CD14-positive monocyte (primary cell): ENCODE measurements around the gene CCNA1. TPM values are rescaled to one million over a fixed set of nuclear protein-coding genes. Genes with fewer than 3 reads are reported as not detected.

Source experiments
- DNase-seq, 3 donors: peaks; one replicate each; pipeline ENCODE4 v3.0.0-alpha.2; 2011 to 2022
- H2AFZ ChIP-seq: 2 replicates; pipeline ENCODE4 v1.6.0; 2012; ENCODE audit warnings: mild to moderate bottlenecking, low read depth, low read length, inconsistent platforms; ENCODE audit not compliant: insufficient read depth, poor library complexity, severe bottlenecking
- H3K27ac ChIP-seq, 2 donors: 1 replicate in 1 of 2; 2 replicates in 1 of 2; pipeline ENCODE4 v1.5.1; 2012 to 2013; ENCODE audit warnings: low read length in 2 of 2, control low read depth in 1 of 2, inconsistent platforms in 1 of 2, low read depth in 1 of 2, mild to moderate bottlenecking in 1 of 2
- H3K27me3 ChIP-seq, 2 donors: one replicate each; pipeline versions ENCODE4 v1.6.0 to v1.6.1; 2011 to 2013; ENCODE audit warnings: low read length in 2 of 2; ENCODE audit not compliant: control insufficient read depth in 2 of 2, insufficient read depth in 2 of 2
- H3K36me3 ChIP-seq, 2 donors: replicated peaks in 1 of 2; 1 replicate in 1 of 2; 2 replicates in 1 of 2; pipeline versions ENCODE4 v1.5.1 to v1.6.1; 2012 to 2013; ENCODE audit warnings: low read length in 2 of 2, control low read depth in 1 of 2, inconsistent platforms in 1 of 2, mild to moderate bottlenecking in 1 of 2; ENCODE audit not compliant: insufficient read depth in 2 of 2, control insufficient read depth in 1 of 2
- H3K4me1 ChIP-seq, 2 donors: 1 replicate in 1 of 2; 2 replicates in 1 of 2; pipeline versions ENCODE4 v1.5.1 to v1.6.1; 2012 to 2013; ENCODE audit warnings: low read length in 2 of 2, control low read depth in 1 of 2, inconsistent platforms in 1 of 2, mild to moderate bottlenecking in 1 of 2, moderate library complexity in 1 of 2; ENCODE audit not compliant: insufficient read depth in 2 of 2, control insufficient read depth in 1 of 2
- H3K4me2 ChIP-seq: replicated peaks from 2 replicates; pipeline ENCODE3; 2012; ENCODE audit warnings: low read length, moderate library complexity, mild to moderate bottlenecking; ENCODE audit not compliant: poor library complexity, severe bottlenecking; ENCODE audit errors: extremely low read depth
- H3K4me3 ChIP-seq, 3 experiments: fragments of 200-600 bp in 1 of 3; sonication (generic) in 1 of 3; replicated peaks in 1 of 3; 1 replicate in 2 of 3; 2 replicates in 1 of 3; pipeline ENCODE4 v1.5.1; 2011 to 2013; ENCODE audit warnings: low read length in 3 of 3, mild to moderate bottlenecking in 3 of 3, control low read depth in 2 of 3, low read depth in 2 of 3, inconsistent platforms in 1 of 3, moderate library complexity in 1 of 3
- H3K79me2 ChIP-seq: 2 replicates; pipeline ENCODE4 v1.6.0; 2012; ENCODE audit warnings: mild to moderate bottlenecking, control low read depth, inconsistent platforms, low read length, moderate library complexity; ENCODE audit not compliant: insufficient read depth
- H3K9ac ChIP-seq: 2 replicates; pipeline ENCODE4 v1.6.0; 2017; ENCODE audit warnings: low read length, mild to moderate bottlenecking; ENCODE audit not compliant: insufficient read depth, poor library complexity, severe bottlenecking
- H3K9me3 ChIP-seq, 2 donors: replicated peaks in 1 of 2; 1 replicate in 1 of 2; 2 replicates in 1 of 2; pipeline versions ENCODE4 v1.5.1 to v1.6.1; 2012 to 2013; ENCODE audit warnings: low read length in 2 of 2, control low read depth in 1 of 2; ENCODE audit not compliant: control insufficient read depth in 1 of 2, insufficient read depth in 1 of 2
- H4K20me1 ChIP-seq: 2 replicates; pipeline ENCODE4 v1.6.0; 2012; ENCODE audit warnings: mild to moderate bottlenecking, low read length, control low read depth, moderate library complexity; ENCODE audit not compliant: insufficient read depth
- H3K27ac Mint-ChIP-seq, 7 donors: one replicate each; pipeline ENCODE4 v1.8.0; 2020; ENCODE audit warnings: mild to moderate bottlenecking in 7 of 7, mixed read lengths in 7 of 7, moderate library complexity in 6 of 7, inconsistent platforms in 2 of 7
- H3K27me3 Mint-ChIP-seq, 3 donors: one replicate each; pipeline ENCODE4 v1.8.0; 2021 to 2022; ENCODE audit warnings: low read depth in 3 of 3, mild to moderate bottlenecking in 3 of 3, mixed read lengths in 3 of 3, moderate library complexity in 3 of 3, inconsistent platforms in 1 of 3
- H3K36me3 Mint-ChIP-seq, 2 donors: one replicate each; pipeline ENCODE4 v1.8.0; 2020; ENCODE audit warnings: mixed read lengths in 2 of 2, inconsistent platforms in 1 of 2, mild to moderate bottlenecking in 1 of 2
- H3K4me1 Mint-ChIP-seq: one replicate; pipeline ENCODE4 v1.8.0; 2020; ENCODE audit warnings: mild to moderate bottlenecking, mixed read lengths
- H3K4me3 Mint-ChIP-seq, 2 donors: one replicate each; pipeline ENCODE4 v1.8.0; 2020; ENCODE audit warnings: mild to moderate bottlenecking in 2 of 2, mixed read lengths in 2 of 2, moderate library complexity in 1 of 2
- H3K9me3 Mint-ChIP-seq, 7 donors: one replicate each; pipeline ENCODE4 v1.8.0; 2020 to 2022; ENCODE audit warnings: mixed read lengths in 7 of 7, mild to moderate bottlenecking in 6 of 7, moderate library complexity in 6 of 7, inconsistent platforms in 2 of 7
- CTCF ChIP-seq: fragments of 200-600 bp; IDR thresholded peaks from one replicate; pipeline ENCODE4 v1.8.0; 2022; ENCODE audit warnings: antibody characterized with exemption, mild to moderate bottlenecking
- WGBS: methylation state at CpG from one replicate; pipeline ENCODE4 v1.1.5; 2013; ENCODE audit warnings: missing lambda C conversion rate; ENCODE audit not compliant: insufficient coverage; 5-methylcytosine and 5-hydroxymethylcytosine counted together
- intact Hi-C, 2 donors: fragments of 100-400 bp; cut with micrococcal nuclease; formaldehyde crosslinking; loops; one replicate each; pipeline versions ENCODE4 v1.15.0 to v1.15.1; 2023
- polyA plus RNA-seq, 3 donors: library from polyadenylated mRNA; depleted of rRNA in 1 of 3; unstranded in 2 of 3; stranded (reverse) in 1 of 3; fragments of 300-500 nt in 2 of 3; fragments of >200 nt in 1 of 3; fragmentation: Illumina TruSeq in 2 of 3; gene quantifications; 1 replicate in 2 of 3; 2 replicates in 1 of 3; pipeline ENCODE4 v1.2.3, GENCODE V29; 2012 to 2021

Gene CCNA1
- polyA plus RNA-seq, 3 donors: 0.11 TPM; not detected in 2

- no peak for TF ChIP-seq CTCF
- H4K20me1 ChIP-seq: no peaks in the 10 kb centered on the region
- no peaks in the 10 kb centered on the region for H3K36me3 ChIP-seq
- intact Hi-C loops: no loop called here
- H3K4me3 ChIP-seq: peak overlapping the region in 1 of 3 experiments; percentile 79
- peak overlapping the region; percentile 97 for H3K4me2 ChIP-seq
- no peak overlapping the region for H3K9ac ChIP-seq
- H3K4me1 Mint-ChIP-seq: peaks cover 25% of the 10 kb centered on the region
- DNase-seq: no peak
- H3K4me3 Mint-ChIP-seq: peak overlapping the region; percentile 45 to 88
- H3K27ac ChIP-seq: no peak overlapping the region
- H2AFZ ChIP-seq: peak overlapping the region; percentile 62
- H3K27me3 ChIP-seq: peaks cover 20 to 36% of the 10 kb centered on the region in 2 donors
- H3K9me3 Mint-ChIP-seq: peaks cover 0 to 12% (median 5%) of the 10 kb centered on the region in 7 donors
- peaks cover 2 to 6% of the 10 kb centered on the region in 2 donors for H3K36me3 Mint-ChIP-seq
- H3K4me1 ChIP-seq: peaks cover 28 to 30% of the 10 kb centered on the region in 2 donors
- H3K79me2 ChIP-seq: no peaks in the 10 kb centered on the region
- H3K27me3 Mint-ChIP-seq: peaks cover 38 to 56% (median 39%) of the 10 kb centered on the region in 3 donors
- H3K27ac Mint-ChIP-seq: no peak overlapping the region
- peaks cover 0 to 9% of the 10 kb centered on the region in 2 donors for H3K9me3 ChIP-seq
- 8% methylated on average over 22 of the region's 34 CpGs for WGBS
These were observed 1.8 kb upstream of the CCNA1 start for GRCh38 chr13:36430247-36431203.

GRCh38 chr13:36431204-36432105 is 840 bp upstream of the CCNA1 start:
- no peak overlapping the region for H3K27ac ChIP-seq
- no peaks in the 10 kb centered on the region for H4K20me1 ChIP-seq
- H3K9me3 Mint-ChIP-seq: peaks cover 0 to 12% (median 4%) of the 10 kb centered on the region in 7 donors
- DNase-seq: peak in 1 of 3 donors; percentile 24
- peak overlapping the region; percentile 25 to 79 (median 38) for H3K4me3 ChIP-seq
- no peaks in the 10 kb centered on the region for H3K36me3 ChIP-seq
- H3K79me2 ChIP-seq: no peaks in the 10 kb centered on the region
- H3K27me3 Mint-ChIP-seq: peaks cover 38 to 56% (median 39%) of the 10 kb centered on the region in 3 donors
- H3K4me1 Mint-ChIP-seq: peaks cover 25% of the 10 kb centered on the region
- peak overlapping the region; percentile 85 for H2AFZ ChIP-seq
- whole genome bisulfite sequencing: under 1% methylated on average over 76 of the region's 85 CpGs
- H3K27me3 ChIP-seq: peaks cover 20 to 37% of the 10 kb centered on the region in 2 donors
- H3K27ac Mint-ChIP-seq: no peak overlapping the region
- H3K9me3 ChIP-seq: peaks cover 0 to 9% of the 10 kb centered on the region in 2 donors
- no peak for TF ChIP-seq CTCF
- peak overlapping the region; percentile 97 for H3K4me2 ChIP-seq
- H3K4me3 Mint-ChIP-seq: peak overlapping the region; percentile 75 to 92
- peaks cover 2 to 6% of the 10 kb centered on the region in 2 donors for H3K36me3 Mint-ChIP-seq
- peak overlapping the region; percentile 58 for H3K9ac ChIP-seq
- peaks cover 28 to 30% of the 10 kb centered on the region in 2 donors for H3K4me1 ChIP-seq
- intact Hi-C loops: no loop called here
